Bronchial epithelial cell (primary cell): Measurements from ENCODE around the gene PTPRC. TPM values are rescaled to one million over a fixed set of nuclear protein-coding genes. Genes with fewer than 3 reads are reported as not detected.
A peak's percentile ranks its signal among the peaks of the same experiment; 100 is the strongest.

ENCODE experiments used
- DNase-seq: peaks from one replicate; pipeline ENCODE4 v3.0.0-alpha.2; 2010; ENCODE audit warnings: low read depth
- FAIRE-seq: peaks from 2 replicates; lab custom pipeline; 2011; peaks lifted over from hg19 to GRCh38; lab: Jason Lieb, UNC
- H3K27me3 ChIP-seq: 2 replicates; pipeline ENCODE4 v1.5.1; 2011; ENCODE audit warnings: low read length; ENCODE audit not compliant: control insufficient read depth, insufficient read depth
- H3K36me3 ChIP-seq: 2 replicates; pipeline ENCODE4 v1.5.1; 2011; ENCODE audit warnings: low read length; ENCODE audit not compliant: control insufficient read depth, insufficient read depth
- H3K4me3 ChIP-seq: 2 replicates; pipeline ENCODE4 v1.5.1; 2011; ENCODE audit warnings: mild to moderate bottlenecking, low read depth, low read length, control low read depth
- CTCF ChIP-seq: IDR thresholded peaks from 2 replicates; pipeline ENCODE4 v1.5.1; 2011; ENCODE audit warnings: mild to moderate bottlenecking, moderate library complexity, low read length, control low read depth, inconsistent platforms; ENCODE audit not compliant: insufficient read depth, severe bottlenecking
- total RNA-seq: library from RNA; depleted of rRNA; stranded (reverse); fragments of >200 nt; gene quantifications from 2 replicates; pipeline ENCODE4 v1.2.1, GENCODE V29; 2014

PTPRC gene
- total RNA-seq, 1 donor from 2014 or later = not detected

DNA sequence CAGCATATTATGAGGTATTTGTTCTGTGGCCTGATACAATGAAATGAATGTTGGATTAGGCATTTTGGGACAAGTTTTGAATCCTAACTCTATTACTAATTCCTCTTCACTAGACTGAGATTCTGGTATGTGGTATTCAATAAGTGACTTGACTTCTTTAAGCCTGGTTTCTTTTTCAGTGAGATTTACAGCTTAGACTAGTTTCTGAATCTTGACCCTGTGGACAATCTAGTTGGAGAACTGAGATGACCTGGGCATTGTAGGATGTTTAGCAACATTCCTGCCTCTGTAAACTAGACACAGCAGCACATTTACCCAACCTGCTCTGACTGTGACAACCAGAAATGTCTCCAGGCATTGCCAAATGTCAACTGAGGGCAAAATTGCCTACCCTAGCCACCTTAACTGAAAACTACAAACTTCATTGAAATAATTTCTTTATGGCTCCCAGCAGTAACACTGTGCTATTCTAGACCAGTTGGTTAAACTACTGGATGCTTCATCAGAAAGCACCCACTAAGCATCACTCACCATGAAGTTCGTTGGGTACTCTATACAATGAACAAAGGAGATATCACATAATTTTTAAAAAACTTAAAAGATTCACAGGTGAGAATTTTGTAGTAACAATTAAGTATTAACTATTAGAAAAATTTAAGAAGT is 16.8 kb downstream of the PTPRC start:
- Histone ChIP-seq H3K27me3 (no peaks in the 10 kb centered on the region), H3K36me3 (no peaks in the 10 kb centered on the region), H3K4me3 (no peak overlapping the region)
- no peak for TF ChIP-seq CTCF
- FAIRE-seq (no peak), DNase-seq (no peak)

- Histone ChIP-seq H3K36me3 (no peaks in the 10 kb centered on the region), H3K27me3 (no peaks in the 10 kb centered on the region), H3K4me3 (no peak overlapping the region)
- no peak for DNase-seq
- no peak for FAIRE-seq
- TF ChIP-seq CTCF = no peak
Observed at GRCh38 chr1:198656500-198656932, 17.7 kb downstream of the PTPRC start.

GRCh38 chr1:198657550-198658064 is 18.8 kb downstream of the PTPRC start:
- TF ChIP-seq CTCF = no peak
- DNase-seq = peak; percentile 72
- FAIRE-seq = no peak
- H3K4me3 ChIP-seq = no peak overlapping the region
- H3K27me3 ChIP-seq = no peaks in the 10 kb centered on the region
- no peaks in the 10 kb centered on the region for H3K36me3 ChIP-seq

DNA sequence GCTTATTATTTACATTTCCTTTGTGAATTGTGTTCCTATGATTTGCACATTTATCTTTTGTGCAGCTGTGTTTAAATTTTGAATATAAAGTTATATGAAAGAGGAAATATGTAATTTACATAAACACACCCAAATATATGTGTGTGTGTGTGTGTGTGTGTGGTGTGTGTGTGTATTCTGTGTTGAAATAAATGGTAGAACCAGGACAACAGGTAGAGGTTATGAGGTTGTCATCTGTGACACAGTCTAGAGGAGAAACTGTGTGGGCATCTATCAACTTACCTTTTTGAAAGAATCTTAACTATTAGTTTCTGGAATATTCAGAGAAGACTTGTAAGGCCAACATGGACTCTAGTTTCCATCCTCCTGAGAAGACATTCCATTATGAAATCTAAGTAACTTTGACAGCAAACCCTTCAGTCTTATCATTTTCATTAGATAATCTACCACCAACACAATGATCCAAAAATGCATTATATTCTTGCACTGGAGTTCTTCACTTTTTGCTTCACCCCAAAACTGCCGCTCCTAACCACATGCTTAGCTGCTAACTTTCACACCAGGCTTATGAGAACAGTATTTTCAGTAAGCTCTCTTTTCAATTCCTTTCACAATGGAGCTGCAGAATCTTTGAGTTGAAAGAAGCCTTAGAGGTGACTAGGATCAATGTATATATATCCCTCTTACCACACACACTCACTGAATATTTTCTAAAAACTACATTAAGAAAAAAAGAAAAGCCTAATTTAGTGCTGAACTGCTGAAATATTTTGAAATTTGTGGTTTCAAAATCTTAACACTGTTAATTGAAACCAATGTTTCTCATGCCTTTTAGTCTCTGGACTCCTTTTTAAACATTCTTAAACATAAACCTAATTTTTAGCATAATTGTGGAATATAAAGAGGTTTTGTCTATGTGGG is 21.8 kb downstream of the PTPRC start:
- DNase-seq (no peak), FAIRE-seq (no peak)
- Histone ChIP-seq H3K27me3 (no peaks in the 10 kb centered on the region), H3K36me3 (no peaks in the 10 kb centered on the region), H3K4me3 (no peak overlapping the region)
- TF ChIP-seq CTCF = no peak

GRCh38 chr1:198662821-198663220 is 24.0 kb downstream of the PTPRC start:
- Histone ChIP-seq H3K36me3 (no peaks in the 10 kb centered on the region), H3K27me3 (no peaks in the 10 kb centered on the region), H3K4me3 (no peak overlapping the region)
- FAIRE-seq (no peak), DNase-seq (no peak)
- no peak for TF ChIP-seq CTCF
